Osteoblast (primary cell): ENCODE results near the gene OPCML. TPM values are rescaled to one million over a fixed set of nuclear protein-coding genes. Genes with fewer than 3 reads are reported as not detected.

Experiments
- DNase-seq: peaks from one replicate; pipeline ENCODE4 v3.0.0; 2011; ENCODE audit warnings: low spot score, mixed read lengths; ENCODE audit not compliant: insufficient read length; ENCODE audit errors: missing footprints
- H2AFZ ChIP-seq: 2 replicates; pipeline ENCODE4 v1.6.0; 2011; ENCODE audit warnings: mild to moderate bottlenecking, low read length
- H3K27ac ChIP-seq: 2 replicates; pipeline ENCODE4 v1.5.1; 2011; ENCODE audit warnings: mild to moderate bottlenecking, low read depth, low read length, moderate library complexity
- H3K27me3 ChIP-seq: 2 replicates; pipeline ENCODE4 v1.6.0; 2012; ENCODE audit warnings: mild to moderate bottlenecking, control low read depth, inconsistent platforms, low read length, moderate library complexity; ENCODE audit not compliant: insufficient read depth
- H3K36me3 ChIP-seq: 2 replicates; pipeline ENCODE4 v1.5.1; 2011; ENCODE audit warnings: mild to moderate bottlenecking, low read length, control low read depth, moderate library complexity; ENCODE audit not compliant: insufficient read depth
- H3K4me1 ChIP-seq: 2 replicates; pipeline ENCODE4 v1.5.1; 2011; ENCODE audit warnings: mild to moderate bottlenecking, low read length, control low read depth, moderate library complexity; ENCODE audit not compliant: insufficient read depth
- H3K4me2 ChIP-seq: 2 replicates; pipeline ENCODE4 v1.6.0; 2011; ENCODE audit warnings: mild to moderate bottlenecking, low read length; ENCODE audit not compliant: insufficient read depth
- H3K4me3 ChIP-seq: fragments of 200-600 bp; sonication (generic); 3 replicates; pipeline ENCODE4 v1.5.1; 2012; ENCODE audit warnings: mild to moderate bottlenecking, low read length, inconsistent platforms; ENCODE audit not compliant: insufficient read depth
- H3K79me2 ChIP-seq: 2 replicates; pipeline ENCODE4 v1.6.0; 2012; ENCODE audit warnings: mild to moderate bottlenecking, low read length, control low read depth, inconsistent platforms; ENCODE audit not compliant: insufficient read depth
- H3K9me3 ChIP-seq: 2 replicates; pipeline ENCODE4 v1.5.1; 2011; ENCODE audit warnings: low read depth, low read length, control low read depth
- H4K20me1 ChIP-seq: 2 replicates; pipeline ENCODE4 v1.6.0; 2012; ENCODE audit warnings: mild to moderate bottlenecking, low read length, control low read depth; ENCODE audit not compliant: insufficient read depth
- total RNA-seq: library from RNA; depleted of rRNA; stranded (reverse); fragments of >200 nt; gene quantifications from 2 replicates; pipeline ENCODE4 v1.2.3, GENCODE V29; 2012
- TF ChIP-seq, protein P1 (sequence below): IDR thresholded peaks from 2 replicates; pipeline ENCODE4 v1.5.1; 2011; ENCODE audit warnings: mild to moderate bottlenecking, low read depth, low read length, moderate library complexity; ENCODE audit errors: extremely low read depth

OPCML gene
- total RNA-seq, 1 donor, result 0.36 TPM

DNA sequence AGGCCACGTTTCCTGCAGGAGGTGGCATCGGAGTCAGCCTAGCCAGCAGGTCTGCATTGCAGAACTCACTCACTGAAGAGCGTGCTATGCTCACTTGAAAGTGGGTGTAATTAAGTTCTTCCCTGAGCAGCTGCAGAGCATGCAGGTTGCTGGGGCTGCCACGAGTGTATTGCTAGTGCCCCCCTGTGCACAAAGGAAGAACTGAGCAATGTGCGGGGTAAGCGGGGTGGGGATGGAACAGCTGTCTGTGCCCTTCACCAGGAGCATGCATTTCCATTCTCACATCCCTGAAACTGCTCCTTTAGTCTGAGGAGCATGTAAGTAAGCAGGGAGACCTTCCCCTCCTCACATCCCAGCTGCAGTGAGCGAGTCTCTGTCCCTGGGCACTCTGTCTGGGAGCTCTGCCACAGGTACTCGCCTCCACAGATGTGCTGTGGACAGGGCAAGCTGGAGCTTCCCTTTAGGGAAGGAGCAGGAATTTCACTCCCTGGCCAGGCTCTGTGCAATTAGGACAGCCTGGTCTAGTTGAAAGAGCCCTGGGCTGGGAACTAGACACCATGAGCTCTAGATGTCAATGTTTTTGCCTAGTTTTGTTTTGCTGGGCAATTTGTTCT lies 1130.1 kb downstream of the OPCML start:
- no peaks in the 10 kb centered on the region for H3K79me2 ChIP-seq
- no peak overlapping the region for H2AFZ ChIP-seq
- no peaks in the 10 kb centered on the region for H3K9me3 ChIP-seq
- no peaks in the 10 kb centered on the region for H4K20me1 ChIP-seq
- TF ChIP-seq, protein P1, sequence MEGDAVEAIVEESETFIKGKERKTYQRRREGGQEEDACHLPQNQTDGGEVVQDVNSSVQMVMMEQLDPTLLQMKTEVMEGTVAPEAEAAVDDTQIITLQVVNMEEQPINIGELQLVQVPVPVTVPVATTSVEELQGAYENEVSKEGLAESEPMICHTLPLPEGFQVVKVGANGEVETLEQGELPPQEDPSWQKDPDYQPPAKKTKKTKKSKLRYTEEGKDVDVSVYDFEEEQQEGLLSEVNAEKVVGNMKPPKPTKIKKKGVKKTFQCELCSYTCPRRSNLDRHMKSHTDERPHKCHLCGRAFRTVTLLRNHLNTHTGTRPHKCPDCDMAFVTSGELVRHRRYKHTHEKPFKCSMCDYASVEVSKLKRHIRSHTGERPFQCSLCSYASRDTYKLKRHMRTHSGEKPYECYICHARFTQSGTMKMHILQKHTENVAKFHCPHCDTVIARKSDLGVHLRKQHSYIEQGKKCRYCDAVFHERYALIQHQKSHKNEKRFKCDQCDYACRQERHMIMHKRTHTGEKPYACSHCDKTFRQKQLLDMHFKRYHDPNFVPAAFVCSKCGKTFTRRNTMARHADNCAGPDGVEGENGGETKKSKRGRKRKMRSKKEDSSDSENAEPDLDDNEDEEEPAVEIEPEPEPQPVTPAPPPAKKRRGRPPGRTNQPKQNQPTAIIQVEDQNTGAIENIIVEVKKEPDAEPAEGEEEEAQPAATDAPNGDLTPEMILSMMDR, result peak; percentile 63
- peaks cover 34% of the 10 kb centered on the region for H3K27me3 ChIP-seq
- peak; percentile 79 for DNase-seq
- no peak overlapping the region for H3K27ac ChIP-seq
- no peak overlapping the region for H3K4me2 ChIP-seq
- H3K36me3 ChIP-seq, result no peaks in the 10 kb centered on the region
- peaks cover 2% of the 10 kb centered on the region for H3K4me1 ChIP-seq
- no peak overlapping the region for H3K4me3 ChIP-seq

DNA sequence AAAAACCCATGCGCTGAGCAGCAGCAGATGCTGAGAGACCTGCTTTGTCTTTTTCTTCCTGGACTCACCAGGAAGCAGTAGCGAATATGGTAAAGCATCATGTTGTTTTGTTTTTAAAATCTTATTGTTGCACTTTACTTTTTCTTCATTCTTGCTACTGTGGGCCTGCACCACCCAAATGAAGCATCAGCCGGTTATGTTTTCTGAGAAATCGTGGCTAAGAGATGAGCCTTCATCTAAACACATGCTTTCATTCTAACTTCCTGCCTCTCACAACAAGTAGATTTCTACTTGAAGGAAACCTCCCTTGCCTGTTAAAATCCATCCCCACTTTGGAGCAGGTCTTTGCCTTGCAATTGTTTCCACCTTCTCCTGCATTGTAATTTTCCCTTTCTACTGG lies 1136.0 kb downstream of the OPCML start:
- DNase-seq, result no peak
- H3K9me3 ChIP-seq, result no peaks in the 10 kb centered on the region
- no peaks in the 10 kb centered on the region for H3K36me3 ChIP-seq
- H4K20me1 ChIP-seq, result no peaks in the 10 kb centered on the region
- no peak overlapping the region for H3K4me3 ChIP-seq
- no peaks in the 10 kb centered on the region for H3K79me2 ChIP-seq
- H3K4me1 ChIP-seq, result no peaks in the 10 kb centered on the region
- H3K27me3 ChIP-seq, result peaks cover 21% of the 10 kb centered on the region
- H2AFZ ChIP-seq, result no peak overlapping the region
- TF ChIP-seq, protein P1, result no peak
- no peak overlapping the region for H3K27ac ChIP-seq
- no peak overlapping the region for H3K4me2 ChIP-seq

DNA sequence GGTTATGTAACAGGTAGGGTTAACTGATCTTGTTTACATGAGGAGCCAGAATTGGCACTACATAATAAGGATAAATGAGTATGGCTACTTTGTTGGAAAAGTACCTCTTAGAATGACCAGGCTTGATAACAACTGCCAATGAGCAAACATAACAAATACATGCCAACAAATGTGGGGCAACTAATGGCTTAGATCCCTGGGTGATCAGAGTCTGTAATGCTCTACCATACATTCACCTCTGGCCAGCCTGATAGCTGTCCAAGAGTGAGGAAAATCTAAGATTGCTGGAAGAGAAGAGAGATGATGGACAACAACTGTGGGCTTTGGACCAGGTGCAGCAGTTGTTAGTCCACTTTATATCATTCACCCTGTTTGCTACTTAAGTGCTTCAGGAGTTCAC lies 1136.9 kb downstream of the OPCML start:
- H3K9me3 ChIP-seq, result no peaks in the 10 kb centered on the region
- TF ChIP-seq, protein P1, result no peak
- H3K4me2 ChIP-seq, result no peak overlapping the region
- H3K27ac ChIP-seq, result no peak overlapping the region
- peaks cover 17% of the 10 kb centered on the region for H3K27me3 ChIP-seq
- no peak overlapping the region for H3K4me3 ChIP-seq
- H2AFZ ChIP-seq, result no peak overlapping the region
- no peaks in the 10 kb centered on the region for H4K20me1 ChIP-seq
- DNase-seq, result no peak
- H3K4me1 ChIP-seq, result no peaks in the 10 kb centered on the region
- no peaks in the 10 kb centered on the region for H3K79me2 ChIP-seq
- no peaks in the 10 kb centered on the region for H3K36me3 ChIP-seq

DNA sequence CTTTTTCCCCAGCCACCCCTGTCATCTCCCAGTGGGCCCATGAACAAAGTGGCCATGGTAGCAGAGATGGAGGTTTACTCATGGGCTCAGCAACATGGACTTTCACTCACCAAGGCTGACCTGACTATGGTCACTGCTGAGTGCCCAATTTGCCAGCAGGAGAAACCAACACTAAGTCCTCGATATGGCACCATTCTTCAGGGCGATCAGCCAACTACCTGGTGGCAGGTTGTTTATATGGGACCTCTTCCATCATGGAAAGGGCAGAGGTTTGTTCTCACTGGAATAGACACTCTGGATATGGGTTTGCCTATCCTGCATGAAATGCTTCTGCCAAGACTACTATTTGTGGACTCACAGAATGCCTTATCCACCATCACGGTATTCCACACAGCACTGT lies 1152.8 kb downstream of the OPCML start:
- TF ChIP-seq, protein P1, result no peak
- no peaks in the 10 kb centered on the region for H3K36me3 ChIP-seq
- H3K4me1 ChIP-seq, result no peaks in the 10 kb centered on the region
- no peak overlapping the region for H3K4me3 ChIP-seq
- no peaks in the 10 kb centered on the region for H3K27me3 ChIP-seq
- no peak overlapping the region for H3K4me2 ChIP-seq
- no peaks in the 10 kb centered on the region for H3K79me2 ChIP-seq
- H3K27ac ChIP-seq, result no peak overlapping the region
- no peak for DNase-seq
- H3K9me3 ChIP-seq, result no peaks in the 10 kb centered on the region
- H2AFZ ChIP-seq, result no peak overlapping the region
- no peaks in the 10 kb centered on the region for H4K20me1 ChIP-seq
